Heart right ventricle (tissue), 16 donors: Measurements from ENCODE around the gene C9orf78. TPM values are rescaled to one million over a fixed set of nuclear protein-coding genes. Genes with fewer than 3 reads are reported as not detected.
A peak's percentile ranks its signal among the peaks of the same experiment; 100 is the strongest.

Source experiments
- ATAC-seq, 8 donors: fragments of 200-7000 bp; cut with Tn5 transposase; one replicate each; pipeline ENCODE4 v1.9.1; 2020; ENCODE audit warnings: mild to moderate bottlenecking in 8 of 8, moderate library complexity in 8 of 8, moderate number of reproducible peaks in 1 of 8
- DNase-seq, 2 donors: peaks; one replicate each; pipeline ENCODE4 v3.0.0-alpha.2; 2020
- H3K27ac ChIP-seq, 10 donors: fragments of 200-600 bp; sonication (generic) in 2 of 10; one replicate each; pipeline versions ENCODE4 v1.5.0 to v1.8.0; 2020 to 2022; ENCODE audit warnings: mild to moderate bottlenecking in 3 of 10
- H3K27me3 ChIP-seq, 7 donors: fragments of 200-600 bp; one replicate each; pipeline ENCODE4 v1.8.0; 2021 to 2022; ENCODE audit warnings: mild to moderate bottlenecking in 2 of 7
- H3K36me3 ChIP-seq, 9 donors: fragments of 200-600 bp; sonication (generic) in 1 of 9; one replicate each; pipeline versions ENCODE4 v1.5.0 to v1.8.0; 2020 to 2022; ENCODE audit warnings: mild to moderate bottlenecking in 2 of 9
- H3K4me1 ChIP-seq, 9 donors: fragments of 200-600 bp; sonication (generic) in 1 of 9; one replicate each; pipeline versions ENCODE4 v1.5.0 to v1.8.0; 2020 to 2022; ENCODE audit warnings: mild to moderate bottlenecking in 4 of 9
- H3K4me3 ChIP-seq, 10 donors: fragments of 200-600 bp; sonication (generic) in 2 of 10; one replicate each; pipeline versions ENCODE4 v1.5.0 to v1.8.0; 2020 to 2022; ENCODE audit warnings: mild to moderate bottlenecking in 7 of 10, moderate library complexity in 2 of 10
- H3K9me3 ChIP-seq, 11 donors: fragments of 200-600 bp in 10 of 11; sonication (generic) in 2 of 11; one replicate each; pipeline versions ENCODE4 v1.5.0 to v1.8.0; 2013 to 2022; ENCODE audit warnings: mild to moderate bottlenecking in 2 of 11, control low read depth in 1 of 11, moderate library complexity in 1 of 11
- CTCF ChIP-seq, 9 donors: fragments of 200-600 bp; sonication (generic) in 2 of 9; IDR thresholded peaks; one replicate each; pipeline versions ENCODE4 v1.5.0 to v1.8.0; 2021 to 2022; ENCODE audit warnings: antibody characterized with exemption in 9 of 9, mild to moderate bottlenecking in 5 of 9, moderate library complexity in 1 of 9
- WGBS, 2 donors: extraction: QIAGEN DNeasy Blood & Tissue Kit; methylation state at CpG; one replicate each; pipeline ENCODE4 v1.1.7; 2013; ENCODE audit warnings: inconsistent platforms in 1 of 2; 5-methylcytosine and 5-hydroxymethylcytosine counted together
- intact Hi-C, 10 donors: fragments of 100-400 bp; cut with DNase I; formaldehyde crosslinking; loops; one replicate each; pipeline versions ENCODE4 v1.11.1 to v1.14.2; 2022
- polyA plus RNA-seq, 2 donors: library from polyadenylated mRNA; stranded (reverse); fragments of 200-250 nt; gene quantifications; one replicate each; pipeline ENCODE4 v1.2.3, GENCODE V29; 2013
- total RNA-seq, 10 donors: library from RNA; stranded (reverse); fragmentation: NEBNext Ultra II Directional in 3 of 10; extraction: Animal tissue kit (Norgen Biotek cat#: 25700) in 3 of 10; gene quantifications; one replicate each; pipeline versions ENCODE4 v1.2.1 to v1.2.4, GENCODE V29; 2021 to 2023
- donor health status: Arrhythmogenic right ventricular cardiomyopathy.
- donor health status: ischemic (EF 13 %, LVEDD 7.1; RV severe dilation, severe dysfunction).
- donor health status: healthy with polysubstance abuse.
- donor health status: DM: no; HTN: yes; CAD: no.
- donor health status: DM: no; HTN: no; CAD: no.
- donor health status: ischemic (EF 25% LVEDD 6.9; RV normal size, moderate dysfunction).
- donor health status: ischemic (EF 25% LVEDD 5.7; RV mildly dilated, moderate dysfunction).
- donor health status: healthy.
- donor health status: DM: yes; HTN: yes; CAD: no.
- donor health status: Ischemic cardiomyopathy.
- donor health status: ischemic (EF 35%, LVEDD 5.7; RV mildly dilated, moderate dysfunction).
- donor health status: nonischemic (EF 11% LVEDD 7.7; RV severe dilation, severe dysfunction).
- donor health status: DM: yes; HTN: yes; CAD: no.
- donor health status: PGD.
- donor health status: ischemic (EF 29% LVEDD 5.4; RV normal size, mild dysfunction).
- donor health status: nonischemic (EF 23%, LVEDD 6.1; RV moderate dilation, normal function).

The C9orf78 gene
- total and polyA plus RNA-seq, 12 donors: 25.7 to 66.2 (median 30.7) TPM

GRCh38 chr9:129849901-129850300, 14.8 kb upstream of the C9orf78 start:
- H3K27me3 ChIP-seq: no peaks in the 10 kb centered on the region
- TF ChIP-seq CTCF (IDR thresholded peaks at IDR 0.05): no peak
- 68 to 79% methylated on average over 6 of the region's 6 CpGs for WGBS, 2 donors
- intact Hi-C loops: no loop called here
- no peaks in the 10 kb centered on the region for H3K9me3 ChIP-seq
- ATAC-seq (no peak), DNase-seq (no peak)
- H3K27ac ChIP-seq: no peak overlapping the region
- H3K4me3 ChIP-seq: no peak overlapping the region
- H3K4me1 ChIP-seq: peaks cover 0 to 14% (median 0%) of the 10 kb centered on the region in 9 donors
- H3K36me3 ChIP-seq: peaks cover 0 to 59% (median 19%) of the 10 kb centered on the region in 9 donors

- H3K4me1 ChIP-seq: peaks cover 0 to 14% (median 0%) of the 10 kb centered on the region in 9 donors
- no peak overlapping the region for H3K27ac ChIP-seq
- no peaks in the 10 kb centered on the region for H3K9me3 ChIP-seq
- peaks cover 0 to 49% (median 16%) of the 10 kb centered on the region in 9 donors for H3K36me3 ChIP-seq
- TF ChIP-seq CTCF (IDR thresholded peaks at IDR 0.05): no peak
- H3K4me3 ChIP-seq: no peak overlapping the region
- no peak for DNase-seq
- intact Hi-C loops: no loop called here
- 70 to 76% methylated on average over 4 of the region's 4 CpGs for WGBS, 2 donors
- ATAC-seq: peak in 1 of 8 donors; percentile 55
- no peaks in the 10 kb centered on the region for H3K27me3 ChIP-seq
Observed at GRCh38 chr9:129848712-129849441, 13.8 kb upstream of the C9orf78 start.

GRCh38 chr9:129845373-129845772, 10.3 kb upstream of the C9orf78 start:
- H3K4me1 ChIP-seq: peaks cover 0 to 14% (median 0%) of the 10 kb centered on the region in 9 donors
- no peaks in the 10 kb centered on the region for H3K9me3 ChIP-seq
- TF ChIP-seq CTCF (IDR thresholded peaks at IDR 0.05): no peak
- no peaks in the 10 kb centered on the region for H3K27me3 ChIP-seq
- ATAC-seq (no peak), DNase-seq (no peak)
- H3K36me3 ChIP-seq: peaks cover 0 to 22% (median 0%) of the 10 kb centered on the region in 9 donors
- intact Hi-C loops: no loop called here
- no peak overlapping the region for H3K27ac ChIP-seq
- 64 to 75% methylated on average over 2 of the region's 2 CpGs for WGBS, 2 donors
- no peak overlapping the region for H3K4me3 ChIP-seq

GRCh38 chr9:129841071-129841470, 6.0 kb upstream of the C9orf78 start:
- H3K27me3 ChIP-seq: no peaks in the 10 kb centered on the region
- no peak for TF ChIP-seq CTCF (IDR thresholded peaks at IDR 0.05)
- no peak overlapping the region for H3K27ac ChIP-seq
- intact Hi-C loops: no loop called here
- DNase-seq: no peak
- ATAC-seq: no peak
- no peaks in the 10 kb centered on the region for H3K9me3 ChIP-seq
- H3K36me3 ChIP-seq: peaks cover 0 to 13% (median 0%) of the 10 kb centered on the region in 9 donors
- 60 to 63% methylated on average over 4 of the region's 4 CpGs for WGBS, 2 donors
- peaks cover 0 to 29% (median 9%) of the 10 kb centered on the region in 9 donors for H3K4me1 ChIP-seq
- no peak overlapping the region for H3K4me3 ChIP-seq
